Measurements from ENCODE around the gene SHISA6. TPM values are rescaled to one million over a fixed set of nuclear protein-coding genes. Genes with fewer than 3 reads are reported as not detected.

SHISA6 gene
- total RNA-seq, 1 donor from 2014 or later, result 0.56 TPM

- DNase-seq (no peak), ATAC-seq (ENCODE audit: poor library complexity) (no peak)
- intact Hi-C loops (cut with DNase I), result no loop called here
Observed at GRCh38 chr17:11487469-11487868, 246.5 kb downstream of the SHISA6 start.

DNA sequence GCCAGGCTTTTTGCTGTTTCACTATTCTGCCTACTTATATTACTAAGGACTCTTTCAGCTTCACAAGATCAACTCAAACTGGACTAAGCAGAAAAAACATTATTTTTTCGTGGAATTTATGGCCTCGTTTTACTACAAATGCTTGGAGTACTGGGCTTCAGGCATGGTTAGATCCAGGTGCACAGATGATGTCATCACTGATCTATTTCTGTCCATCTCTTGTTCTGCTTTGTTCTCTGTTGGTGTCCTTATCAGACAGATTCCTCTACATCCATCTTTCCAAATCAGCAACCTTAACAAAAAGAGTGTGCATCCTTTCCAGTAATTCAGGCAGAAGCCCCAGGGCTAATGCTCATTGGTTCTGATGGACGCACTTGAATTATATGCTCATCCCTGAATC, 247.4 kb downstream of the SHISA6 start:
- no peak for DNase-seq
- ATAC-seq (ENCODE audit: poor library complexity), result no peak
- intact Hi-C loops (cut with DNase I), result no loop called here

GRCh38 chr17:11490171-11490755, 249.2 kb downstream of the SHISA6 start:
- no peak for DNase-seq
- no peak for ATAC-seq (ENCODE audit: poor library complexity)
- intact Hi-C loops (cut with DNase I), result no loop called here

DNA sequence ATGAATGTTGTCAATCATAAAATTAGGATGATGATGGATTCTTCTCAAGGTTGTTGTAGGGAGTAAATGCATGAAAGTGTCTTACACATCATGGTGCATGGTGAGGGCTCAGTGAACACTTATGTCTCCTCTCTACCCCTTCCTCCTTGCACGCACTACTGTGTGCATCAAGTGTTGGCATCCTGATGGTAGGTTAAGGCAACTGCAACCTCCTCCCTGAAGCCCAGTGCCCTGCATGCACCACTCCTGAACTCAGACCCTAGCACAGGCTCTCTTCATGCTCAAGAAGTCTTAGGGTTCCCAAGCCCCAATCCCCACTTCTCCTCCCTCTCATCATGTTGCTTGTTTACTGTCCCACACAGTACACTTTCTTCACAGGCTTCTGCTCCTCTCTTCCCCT, 251.5 kb downstream of the SHISA6 start:
- intact Hi-C loops (cut with DNase I), result no loop called here
- ATAC-seq (ENCODE audit: poor library complexity) (no peak), DNase-seq (no peak)

GRCh38 chr17:11493936-11494335, 252.9 kb downstream of the SHISA6 start:
- ATAC-seq (ENCODE audit: poor library complexity) (no peak), DNase-seq (no peak)
- intact Hi-C loops (cut with DNase I), result no loop called here

DNA sequence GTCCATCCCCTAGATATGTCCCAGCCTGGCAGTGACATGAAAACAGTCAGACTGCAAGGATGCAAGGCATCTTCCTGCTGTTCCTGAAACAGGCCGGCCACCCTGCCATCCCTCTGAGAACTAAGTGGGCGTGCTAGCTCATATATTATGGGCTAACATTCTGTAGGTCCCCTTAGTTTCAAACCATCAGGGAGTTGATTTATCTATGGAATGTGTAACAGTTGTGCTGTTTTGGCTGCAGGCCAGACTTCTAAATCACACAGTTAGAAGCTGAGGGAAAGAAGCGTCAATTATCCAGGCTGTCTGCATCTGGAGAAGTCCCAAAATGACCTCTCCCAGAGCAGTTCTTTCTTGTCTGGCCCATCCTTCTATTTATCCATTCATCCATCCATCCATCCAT, 254.6 kb downstream of the SHISA6 start:
- no peak for ATAC-seq (ENCODE audit: poor library complexity)
- DNase-seq, result no peak

GRCh38 chr17:11499881-11500280, 258.9 kb downstream of the SHISA6 start:
- ATAC-seq (ENCODE audit: poor library complexity), result no peak
- no peak for DNase-seq
- intact Hi-C loops (cut with DNase I), result no loop called here

More for the DNA sequence above, 254.6 kb downstream of the SHISA6 start:
- intact Hi-C loops (cut with DNase I), result no loop called here

GRCh38 chr17:11503308-11504035, 262.5 kb downstream of the SHISA6 start:
- no peak for ATAC-seq (ENCODE audit: poor library complexity)
- no peak for DNase-seq
- intact Hi-C loops (cut with DNase I), result no loop called here

GRCh38 chr17:11506635-11507034, 265.6 kb downstream of the SHISA6 start:
- DNase-seq (no peak), ATAC-seq (ENCODE audit: poor library complexity) (no peak)
- intact Hi-C loops (cut with DNase I), result no loop called here

DNA sequence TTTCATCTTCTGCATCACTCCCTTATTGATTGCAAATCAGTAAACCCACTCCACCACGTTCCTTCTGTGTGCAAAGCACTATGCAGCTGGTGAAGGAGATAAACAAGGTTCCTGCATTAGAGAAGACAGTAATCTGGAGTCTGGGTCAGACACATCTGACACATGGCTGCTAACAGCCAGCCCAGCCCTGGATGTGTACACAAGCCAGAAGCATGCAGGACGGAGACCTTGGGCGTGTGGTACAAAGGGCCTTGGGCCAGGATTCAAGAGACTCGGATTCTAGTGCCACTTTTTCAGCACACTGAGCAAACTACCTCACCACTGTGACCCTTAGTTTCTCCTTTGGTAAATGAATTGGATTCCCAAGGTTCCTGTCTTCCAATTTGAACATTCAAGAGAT, 270.7 kb downstream of the SHISA6 start:
- no peak for DNase-seq
- no peak for ATAC-seq (ENCODE audit: poor library complexity)
- intact Hi-C loops (cut with DNase I), result no loop called here

GRCh38 chr17:11514565-11514964, 273.6 kb downstream of the SHISA6 start:
- intact Hi-C loops (cut with DNase I), result no loop called here
- DNase-seq (no peak), ATAC-seq (ENCODE audit: poor library complexity) (no peak)

- ATAC-seq (ENCODE audit: poor library complexity), result no peak
- no peak for DNase-seq
- intact Hi-C loops (cut with DNase I), result no loop called here
Observed at GRCh38 chr17:11514981-11515680, 274.1 kb downstream of the SHISA6 start.

- no peak for DNase-seq
- ATAC-seq (ENCODE audit: poor library complexity), result no peak
- intact Hi-C loops (cut with DNase I), result no loop called here
Observed at GRCh38 chr17:11515901-11516300, 274.9 kb downstream of the SHISA6 start.

- intact Hi-C loops (cut with DNase I), result no loop called here
- no peak for ATAC-seq (ENCODE audit: poor library complexity)
- no peak for DNase-seq
Observed at GRCh38 chr17:11535231-11535630, 294.2 kb downstream of the SHISA6 start.

- DNase-seq (no peak), ATAC-seq (ENCODE audit: poor library complexity) (no peak)
- intact Hi-C loops (cut with DNase I), result no loop called here
Observed at GRCh38 chr17:11538366-11538765, 297.4 kb downstream of the SHISA6 start.

DNA sequence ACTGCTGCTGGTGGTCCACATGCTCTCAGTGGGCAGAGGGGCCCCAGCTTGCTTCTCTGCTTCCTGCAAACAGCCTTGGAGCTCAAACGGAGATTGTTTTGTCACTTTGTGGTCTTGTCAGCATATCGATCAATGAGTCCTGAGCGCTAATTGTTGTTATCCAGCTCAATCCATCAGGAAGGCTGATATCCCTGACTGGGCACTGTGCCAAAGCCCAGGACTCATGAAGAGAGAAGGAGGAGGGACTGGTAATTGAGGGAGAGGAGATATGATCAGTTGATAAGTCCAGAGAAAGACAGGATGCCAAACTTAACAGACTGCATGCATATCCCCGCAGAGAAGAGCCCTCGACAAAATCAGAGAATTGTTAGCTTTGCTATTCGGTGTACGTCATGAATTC, 298.6 kb downstream of the SHISA6 start:
- no peak for DNase-seq
- ATAC-seq (ENCODE audit: poor library complexity), result no peak
- intact Hi-C loops (cut with DNase I), result no loop called here

- intact Hi-C loops (cut with DNase I), result no loop called here
- DNase-seq (no peak), ATAC-seq (ENCODE audit: poor library complexity) (no peak)
Observed at GRCh38 chr17:11545002-11545401, 304.0 kb downstream of the SHISA6 start.

GRCh38 chr17:11545696-11546095, 304.7 kb downstream of the SHISA6 start:
- intact Hi-C loops (cut with DNase I), result no loop called here
- ATAC-seq (ENCODE audit: poor library complexity), result no peak
- no peak for DNase-seq

- intact Hi-C loops (cut with DNase I), result no loop called here
- ATAC-seq (ENCODE audit: poor library complexity) (no peak), DNase-seq (no peak)
Observed at GRCh38 chr17:11547853-11548252, 306.8 kb downstream of the SHISA6 start.

- no peak for ATAC-seq (ENCODE audit: poor library complexity)
- no peak for DNase-seq
- intact Hi-C loops (cut with DNase I), result no loop called here
Observed at GRCh38 chr17:11548398-11548797, 307.4 kb downstream of the SHISA6 start.

Measured in Right ventricle myocardium superior (tissue), 1 donor.